ENCODE results near the gene SLC26A9.

SLC26A9 gene, protein sequence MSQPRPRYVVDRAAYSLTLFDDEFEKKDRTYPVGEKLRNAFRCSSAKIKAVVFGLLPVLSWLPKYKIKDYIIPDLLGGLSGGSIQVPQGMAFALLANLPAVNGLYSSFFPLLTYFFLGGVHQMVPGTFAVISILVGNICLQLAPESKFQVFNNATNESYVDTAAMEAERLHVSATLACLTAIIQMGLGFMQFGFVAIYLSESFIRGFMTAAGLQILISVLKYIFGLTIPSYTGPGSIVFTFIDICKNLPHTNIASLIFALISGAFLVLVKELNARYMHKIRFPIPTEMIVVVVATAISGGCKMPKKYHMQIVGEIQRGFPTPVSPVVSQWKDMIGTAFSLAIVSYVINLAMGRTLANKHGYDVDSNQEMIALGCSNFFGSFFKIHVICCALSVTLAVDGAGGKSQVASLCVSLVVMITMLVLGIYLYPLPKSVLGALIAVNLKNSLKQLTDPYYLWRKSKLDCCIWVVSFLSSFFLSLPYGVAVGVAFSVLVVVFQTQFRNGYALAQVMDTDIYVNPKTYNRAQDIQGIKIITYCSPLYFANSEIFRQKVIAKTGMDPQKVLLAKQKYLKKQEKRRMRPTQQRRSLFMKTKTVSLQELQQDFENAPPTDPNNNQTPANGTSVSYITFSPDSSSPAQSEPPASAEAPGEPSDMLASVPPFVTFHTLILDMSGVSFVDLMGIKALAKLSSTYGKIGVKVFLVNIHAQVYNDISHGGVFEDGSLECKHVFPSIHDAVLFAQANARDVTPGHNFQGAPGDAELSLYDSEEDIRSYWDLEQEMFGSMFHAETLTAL

GRCh38 chr1:205943245-205943644 is at the start of gene SLC26A9:
SLC26A9 (minus strand) TSS chr1:205943456; CDS start chr1:205935820, 7,636 bp downstream.
- DNase-seq, result no peak

- no peak for DNase-seq
These were observed 49.1 kb upstream of the SLC26A9 start for GRCh38 chr1:205992218-205992882.

DNA sequence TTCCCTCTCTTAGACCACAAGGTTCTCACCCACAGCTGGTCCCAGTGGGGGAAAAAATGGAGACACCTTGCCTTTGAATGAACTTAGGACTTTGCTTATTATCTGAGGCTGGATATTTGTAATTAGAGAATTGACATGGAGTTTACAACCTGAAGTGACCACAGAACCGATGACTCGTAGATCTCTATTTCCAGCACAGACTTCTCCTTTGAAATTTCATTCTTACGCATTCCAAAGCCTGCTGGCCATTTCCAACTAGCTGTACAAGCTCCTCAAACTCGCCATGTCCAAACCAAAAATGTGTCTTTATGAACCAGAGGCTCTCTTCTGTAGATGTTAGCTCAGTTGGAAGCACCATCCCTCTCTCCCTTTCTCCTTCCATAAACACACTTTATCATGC is 48.0 kb upstream of the SLC26A9 start:
- DNase-seq, result peak; percentile 51

DNA sequence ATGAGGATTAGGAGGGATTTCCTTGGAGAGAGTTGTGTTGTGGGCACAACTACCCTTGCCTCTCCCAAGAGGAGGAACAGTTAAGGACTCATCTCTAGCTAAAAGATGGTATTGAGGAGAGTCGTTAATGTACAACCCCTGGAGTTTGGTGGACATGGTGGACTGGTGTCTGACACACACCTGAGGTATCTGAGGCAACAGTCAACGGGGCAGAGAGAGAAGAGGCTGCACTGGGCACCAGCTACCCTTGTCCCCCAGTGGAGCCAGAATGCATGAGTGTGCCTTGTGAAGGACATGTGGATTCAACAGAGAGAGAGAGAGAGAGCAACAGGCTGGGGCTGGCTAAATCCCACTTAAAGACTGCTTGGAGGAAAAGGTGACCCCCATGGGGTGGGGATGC is 47.0 kb upstream of the SLC26A9 start:
- no peak for DNase-seq

GRCh38 chr1:205989786-205990185 is 46.5 kb upstream of the SLC26A9 start:
- no peak for DNase-seq

- no peak for DNase-seq
These were observed 45.3 kb upstream of the SLC26A9 start for GRCh38 chr1:205988585-205988995.

DNA sequence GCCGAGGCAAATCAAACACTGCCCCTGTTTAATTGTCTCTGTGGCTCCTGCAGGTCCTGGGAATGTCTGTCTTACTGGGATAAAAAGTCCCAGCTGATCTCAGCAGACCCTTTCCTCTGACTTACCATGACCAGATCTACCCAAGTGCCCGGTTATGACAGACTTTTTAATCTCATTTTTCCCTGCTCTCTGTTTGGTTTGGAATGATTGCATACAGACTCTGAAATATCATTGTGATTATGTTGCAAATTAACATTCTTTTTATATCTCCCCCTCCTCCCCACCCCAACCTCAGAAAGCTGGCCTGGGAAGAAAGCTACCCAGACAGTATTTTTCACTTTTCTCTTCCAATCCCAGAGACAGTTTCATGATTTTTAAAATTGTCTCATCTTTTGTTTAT is 43.6 kb upstream of the SLC26A9 start:
- DNase-seq, result peak; percentile 21

DNA sequence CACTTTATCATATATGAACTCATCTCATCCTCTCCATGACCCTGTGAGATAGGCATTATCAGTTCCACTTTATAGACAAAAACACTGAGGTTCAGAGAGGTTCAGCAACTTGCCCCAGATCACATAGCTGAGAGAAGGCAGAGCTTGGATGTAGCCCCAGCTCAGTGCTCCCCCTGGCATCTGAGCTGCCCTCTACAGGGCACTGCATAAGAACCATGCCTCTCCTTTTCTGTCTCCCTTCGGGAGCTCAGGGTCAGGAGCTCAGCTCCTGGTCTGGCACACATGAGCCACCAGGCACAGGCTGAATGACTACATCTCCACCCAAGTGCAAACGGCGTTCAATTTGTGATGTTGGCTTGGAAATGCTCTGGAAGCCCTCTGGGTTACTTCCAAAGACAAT is 43.0 kb upstream of the SLC26A9 start:
- DNase-seq, result no peak

GRCh38 chr1:205985330-205986005 is 42.2 kb upstream of the SLC26A9 start:
- DNase-seq, result no peak

DNA sequence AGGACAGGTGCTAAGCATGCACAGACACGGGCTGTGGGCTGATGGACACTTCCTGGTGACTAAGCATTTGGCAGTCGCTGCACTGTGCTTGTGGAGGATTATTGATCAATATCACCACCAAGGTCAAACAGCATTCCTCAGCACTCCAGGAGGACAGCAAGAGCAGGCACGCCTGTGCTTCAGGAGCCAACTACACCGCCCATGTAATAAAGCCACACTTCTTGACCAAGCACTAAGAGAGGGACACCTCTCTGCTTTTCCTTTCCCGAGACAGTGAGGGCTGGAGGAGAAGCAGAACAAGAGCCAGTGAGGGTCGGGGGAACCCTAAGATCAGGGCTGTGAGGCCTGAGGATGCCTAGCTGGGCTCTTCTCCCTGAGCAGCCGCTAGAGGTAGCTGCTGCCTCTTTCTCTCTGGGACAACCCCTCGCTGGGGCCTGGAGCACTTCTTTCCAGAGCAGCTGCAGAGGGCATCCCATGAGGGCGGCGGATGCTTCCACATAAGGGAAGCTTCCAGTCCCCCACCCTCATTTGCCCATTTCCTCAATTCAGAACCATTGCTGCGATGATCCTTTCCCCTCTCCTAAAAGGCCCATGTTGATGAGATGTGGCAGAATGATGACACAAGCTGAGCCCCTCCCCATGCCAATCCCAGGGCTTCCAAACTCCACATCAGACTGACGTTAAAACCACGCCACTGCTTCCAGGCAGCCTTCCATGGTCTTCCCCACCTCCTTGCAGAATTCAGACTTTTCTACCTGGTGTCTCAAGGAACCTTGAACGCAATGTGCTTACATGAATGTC is 40.9 kb upstream of the SLC26A9 start:
- DNase-seq, result peak; percentile 59

DNA sequence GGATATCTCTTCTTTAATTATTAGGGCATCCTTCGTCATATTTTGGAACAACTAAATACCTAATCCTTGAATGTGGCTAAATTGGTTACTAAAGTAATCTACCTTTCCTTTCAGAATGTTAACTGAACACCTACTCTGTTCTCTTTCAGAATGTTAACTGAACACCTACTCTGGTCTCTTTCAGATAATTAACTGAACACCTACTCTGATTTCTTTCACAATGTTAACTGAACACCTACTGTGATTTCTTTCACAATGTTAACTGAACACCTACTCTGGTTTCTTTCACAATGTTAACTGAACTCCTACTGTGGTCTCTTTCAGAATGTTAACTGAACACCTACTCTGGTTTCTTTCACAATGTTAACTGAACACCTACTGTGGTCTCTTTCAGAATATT is 38.0 kb upstream of the SLC26A9 start:
- DNase-seq, result no peak

GRCh38 chr1:205980237-205980870 is 37.1 kb upstream of the SLC26A9 start:
- no peak for DNase-seq

DNA sequence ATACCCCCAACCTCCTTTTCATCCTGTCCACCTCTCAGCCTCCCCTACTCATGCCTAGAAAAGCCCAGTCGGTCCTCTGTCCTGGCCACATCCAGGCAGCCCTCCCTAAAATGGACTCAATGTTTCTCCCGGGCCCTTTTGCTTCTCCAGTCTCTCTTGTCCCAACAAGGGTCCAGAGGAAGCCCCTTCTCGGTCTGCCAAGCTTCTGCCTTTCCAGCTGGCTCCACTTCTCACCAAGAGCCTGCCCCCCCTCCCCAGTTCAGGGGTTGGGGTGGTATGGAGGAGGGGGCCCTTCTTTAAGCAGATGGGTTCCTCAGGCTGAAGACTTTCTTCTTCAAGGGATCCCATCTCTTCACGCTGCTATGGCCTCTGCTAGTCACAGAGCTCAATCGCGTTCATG is 36.0 kb upstream of the SLC26A9 start:
- no peak for DNase-seq

- no peak for DNase-seq
These were observed 35.4 kb upstream of the SLC26A9 start for GRCh38 chr1:205978676-205979075.

- DNase-seq, result peak; percentile 81
These were observed 34.3 kb upstream of the SLC26A9 start for GRCh38 chr1:205977402-205978014.

- peak; percentile 82 for DNase-seq
These were observed 33.6 kb upstream of the SLC26A9 start for GRCh38 chr1:205976708-205977401.

DNA sequence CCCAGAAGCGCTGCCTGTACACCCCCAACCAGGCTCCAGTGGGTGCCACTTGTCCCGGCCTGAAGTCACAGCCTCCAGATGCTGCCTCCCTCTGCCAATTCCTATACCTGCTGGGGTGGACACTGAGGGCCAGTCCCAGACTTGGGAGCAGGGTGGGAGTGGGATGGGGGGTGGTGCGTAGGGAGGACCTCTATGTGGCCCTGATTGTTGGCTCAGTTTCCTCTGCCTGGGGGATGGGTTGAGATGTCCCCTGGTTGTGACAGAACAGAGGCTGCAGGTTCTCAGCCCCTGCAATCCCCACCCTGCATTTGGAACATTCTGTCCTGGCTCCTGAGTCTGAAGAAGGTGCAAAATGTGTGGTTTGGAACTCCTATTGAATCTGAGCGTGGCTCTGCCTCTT is 32.8 kb upstream of the SLC26A9 start:
- DNase-seq, result no peak

DNA sequence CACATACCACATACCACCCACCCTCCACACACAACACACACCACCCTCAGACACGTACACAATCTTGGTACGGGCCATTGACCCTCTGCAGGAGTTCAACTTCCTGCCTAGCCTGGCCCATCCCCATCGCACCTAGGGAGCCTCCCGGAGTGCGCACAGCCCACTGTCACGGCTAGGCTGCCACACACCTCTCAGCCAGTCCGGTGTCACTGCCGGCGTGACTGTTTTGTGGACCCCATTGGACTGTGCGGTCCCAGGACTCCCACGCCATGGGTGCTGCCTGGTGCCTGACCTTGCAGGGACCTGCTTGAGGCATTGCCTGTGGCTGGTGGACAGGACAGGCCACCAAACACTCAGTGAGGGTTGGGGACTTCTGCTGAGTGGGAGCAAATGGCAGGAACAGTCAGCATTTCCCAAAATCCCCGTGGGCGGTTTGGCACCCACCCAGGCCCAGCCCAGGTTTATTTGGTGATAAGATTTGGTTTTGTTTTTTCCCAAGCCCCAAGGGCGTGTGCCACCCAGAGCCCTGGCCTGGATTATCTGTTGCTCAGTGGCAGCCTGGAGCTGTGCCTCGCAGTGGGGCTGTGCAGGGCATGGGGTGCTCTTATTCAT is 32.2 kb upstream of the SLC26A9 start:
- no peak for DNase-seq

- no peak for DNase-seq
These were observed 31.5 kb upstream of the SLC26A9 start for GRCh38 chr1:205974712-205975111.
